HG03521 (cell line): ENCODE results near the gene TSPEAR.

ENCODE experiments used
- ATAC-seq: cut with Tn5 transposase; IDR thresholded peaks from one replicate; pipeline ENCODE4 v1.9.1; 2021; ENCODE audit warnings: mild to moderate bottlenecking, moderate library complexity; ENCODE audit not compliant: unreplicated experiment

The TSPEAR gene

DNA sequence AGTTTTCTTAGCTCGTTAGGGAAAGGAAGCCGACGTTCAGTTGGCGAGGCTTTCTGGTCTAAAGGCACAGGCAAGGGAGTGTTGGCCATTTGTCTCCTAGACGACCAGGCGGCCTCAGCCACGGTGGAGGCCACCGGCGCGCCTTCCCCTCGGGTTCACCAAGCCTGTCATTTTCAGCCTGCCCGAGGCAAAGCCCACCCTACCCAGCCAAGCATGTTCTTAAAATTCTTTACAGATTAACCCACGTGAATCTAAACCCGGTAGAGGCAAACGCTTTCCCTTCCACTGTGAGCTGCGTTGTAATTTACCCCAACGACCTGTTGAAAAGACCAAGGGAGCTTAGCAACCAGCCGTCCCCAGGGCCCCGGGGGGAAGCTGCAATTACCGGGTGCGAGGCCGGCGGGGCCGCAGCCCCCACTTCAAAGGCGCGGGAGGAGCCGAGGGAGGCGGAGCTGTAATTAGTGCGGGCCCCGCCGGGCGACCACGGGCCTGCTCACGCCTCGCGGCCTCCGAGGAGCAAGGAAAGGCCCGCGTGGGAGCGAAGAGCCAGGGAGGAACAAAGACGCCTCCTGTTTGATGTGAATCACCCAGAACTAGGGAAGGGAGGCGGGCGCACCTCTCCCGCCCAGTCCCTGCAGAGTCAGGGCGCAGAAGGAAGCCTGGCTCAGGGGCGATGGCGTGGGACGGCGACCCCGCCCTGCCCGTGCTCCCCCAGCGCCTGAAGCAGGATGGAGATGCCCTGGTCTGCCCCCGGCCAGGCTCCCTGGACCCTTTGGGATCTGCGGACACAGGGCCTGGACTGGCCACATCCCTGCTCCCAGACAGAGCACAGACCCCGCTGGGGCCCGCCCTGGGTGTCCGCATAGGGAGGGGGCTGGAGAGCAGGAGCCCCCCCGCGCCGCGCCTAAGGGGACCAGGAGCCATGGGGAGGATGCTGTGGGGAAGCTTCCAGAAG lies 12.1 kb upstream of the TSPEAR start:
- no peak for ATAC-seq

GRCh38 chr21:44722731-44723130 lies 11.4 kb upstream of the TSPEAR start:
- ATAC-seq, result no peak

GRCh38 chr21:44720170-44720569 lies 8.8 kb upstream of the TSPEAR start:
- no peak for ATAC-seq

DNA sequence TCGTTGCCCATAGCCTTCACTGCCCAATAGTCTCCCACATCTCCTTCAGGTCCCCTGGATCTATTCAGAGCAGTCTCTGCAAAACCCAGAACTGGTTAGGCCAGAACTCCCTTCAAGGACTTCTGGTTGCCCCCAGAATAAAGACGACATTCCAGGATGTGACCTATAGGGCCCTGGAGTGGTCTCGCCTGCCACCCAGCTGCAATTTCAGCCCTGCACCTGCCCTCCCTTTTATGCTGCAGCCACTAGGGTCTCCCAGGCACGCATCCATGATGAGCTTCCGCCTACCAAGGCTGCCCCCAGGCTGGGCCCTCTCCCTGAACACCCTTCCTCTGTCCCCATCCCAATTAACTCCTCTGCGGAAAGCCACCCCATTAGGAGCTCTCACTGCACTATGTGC lies 7.2 kb upstream of the TSPEAR start:
- ATAC-seq, result no peak

DNA sequence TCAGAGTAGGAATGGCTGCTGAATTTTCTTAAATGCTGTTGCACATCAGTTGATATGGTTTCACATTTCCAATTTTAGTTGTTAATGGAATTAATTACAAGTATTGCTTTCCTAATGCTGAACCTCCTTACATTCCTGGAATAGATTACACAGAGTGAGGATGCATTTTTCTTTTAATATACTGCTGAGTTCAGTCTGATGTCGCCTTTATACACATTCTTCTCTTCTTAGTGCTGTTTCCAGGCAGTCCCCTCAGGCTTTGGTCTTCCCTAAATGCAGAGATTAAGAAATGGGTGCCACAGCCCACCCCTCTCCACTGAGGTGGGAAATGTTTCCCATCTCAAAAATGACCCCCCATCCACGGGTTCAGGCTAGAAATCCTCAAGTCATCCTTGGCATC lies 6.7 kb upstream of the TSPEAR start:
- ATAC-seq, result no peak

- no peak for ATAC-seq
These were observed 5.6 kb upstream of the TSPEAR start for GRCh38 chr21:44716984-44717383.

DNA sequence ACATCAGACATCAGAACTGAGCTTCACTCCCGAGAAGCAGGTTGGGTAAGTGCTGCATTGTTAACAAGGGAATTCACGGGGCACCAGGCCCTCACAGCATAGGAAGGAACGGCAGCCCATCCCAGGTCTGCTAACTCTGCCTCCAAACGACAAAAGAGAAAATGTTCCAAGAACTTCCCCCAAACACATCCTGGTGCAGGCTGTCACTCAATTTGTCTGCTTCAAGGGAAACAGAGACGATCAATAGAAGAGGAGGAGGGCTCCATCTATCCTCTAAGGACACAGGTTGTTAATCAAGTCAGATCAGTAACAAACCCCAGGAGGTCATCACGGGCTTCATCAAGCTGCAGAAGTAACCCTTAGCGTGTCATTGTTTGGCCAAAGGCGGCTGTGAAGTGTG lies 3.5 kb upstream of the TSPEAR start:
- ATAC-seq, result no peak

DNA sequence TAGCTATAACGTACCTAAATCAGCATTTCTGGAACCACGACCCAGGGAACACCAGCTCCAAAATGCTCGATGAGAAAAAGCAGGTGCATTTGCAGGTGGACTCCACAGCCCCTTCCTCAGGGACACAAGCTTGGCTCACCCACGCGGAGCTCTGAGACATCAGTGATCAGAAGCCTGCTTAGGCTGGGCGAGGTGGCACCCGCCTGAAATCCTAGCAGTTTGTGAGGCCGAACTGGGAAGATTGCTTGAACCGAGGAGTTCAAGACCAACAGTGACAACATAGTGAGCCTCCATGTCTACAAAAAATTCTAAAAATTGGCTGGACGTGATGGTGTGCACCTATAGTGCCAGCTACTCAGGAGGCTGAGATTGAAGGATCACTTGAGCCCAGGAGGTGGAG lies 2.5 kb upstream of the TSPEAR start:
- ATAC-seq, result no peak

DNA sequence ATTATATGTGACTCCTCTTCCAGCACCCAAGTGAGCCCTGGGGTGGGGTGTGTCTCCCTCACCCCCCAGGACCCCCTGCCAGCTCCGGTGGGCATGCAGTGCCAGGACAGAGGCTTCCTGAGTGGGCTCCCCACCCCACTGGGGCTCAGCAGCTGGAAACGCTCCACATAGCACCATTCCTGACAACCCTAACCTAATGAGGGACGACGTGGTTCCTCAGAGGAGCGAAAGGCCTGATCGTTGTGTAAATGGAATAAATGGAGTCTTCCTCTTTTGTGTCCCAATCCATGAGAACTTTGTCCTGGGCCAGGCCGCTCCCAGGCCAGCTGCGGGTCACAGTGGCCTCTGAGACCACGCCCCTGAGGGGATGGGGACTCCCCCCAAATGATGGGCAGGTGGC lies 1.8 kb upstream of the TSPEAR start:
- no peak for ATAC-seq

- ATAC-seq, result no peak
These were observed 1.0 kb upstream of the TSPEAR start for GRCh38 chr21:44712203-44713028.

DNA sequence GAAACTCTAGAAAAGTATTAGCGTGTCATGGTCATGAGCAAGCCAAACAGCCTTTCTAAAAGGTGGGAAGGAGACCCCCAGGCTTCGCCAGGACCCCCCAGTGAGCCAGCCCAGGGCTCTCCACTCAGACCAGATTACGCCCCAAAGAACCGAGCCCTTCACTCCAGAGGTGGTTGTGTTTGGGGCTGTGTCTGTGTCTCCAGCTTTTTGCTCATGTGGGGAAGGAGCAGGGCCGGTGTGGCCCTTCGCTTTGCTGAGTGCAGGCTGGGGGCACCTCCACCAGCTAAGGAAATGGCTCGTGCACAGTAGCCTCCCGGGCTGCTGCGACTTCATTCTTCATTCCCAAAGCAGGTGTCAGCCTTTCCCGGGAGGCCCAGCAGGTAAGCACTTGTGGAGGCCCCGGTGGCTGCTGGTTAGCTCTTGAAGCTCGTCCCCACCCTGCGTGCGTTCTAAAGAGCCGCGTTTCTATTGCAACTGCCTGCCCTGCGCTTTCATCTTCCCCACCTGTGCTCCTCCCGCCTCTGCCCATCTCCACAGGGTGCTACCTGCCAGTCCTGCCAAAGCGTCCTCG lies 531 bp downstream of the TSPEAR start:
- no peak for ATAC-seq

DNA sequence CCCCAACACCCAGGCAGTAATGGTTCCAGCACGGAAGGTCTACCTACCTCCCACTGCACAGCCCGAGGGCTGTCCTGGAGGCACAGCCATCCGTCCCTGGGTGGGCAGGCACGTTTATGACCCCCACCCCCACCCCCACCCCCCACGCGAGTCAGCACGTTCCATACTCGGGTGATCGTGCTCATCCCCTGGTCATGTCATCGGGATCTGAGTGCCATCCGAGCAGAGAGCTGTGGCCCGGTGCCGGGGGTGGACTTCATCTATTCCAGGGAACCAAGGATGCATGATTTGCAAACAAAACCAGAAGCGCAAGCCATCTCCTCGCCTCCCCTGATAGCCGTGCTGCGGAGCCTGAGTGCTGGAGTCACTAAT lies 1.1 kb downstream of the TSPEAR start:
- no peak for ATAC-seq

GRCh38 chr21:44709426-44710293 lies 1.7 kb downstream of the TSPEAR start:
- ATAC-seq, result no peak

DNA sequence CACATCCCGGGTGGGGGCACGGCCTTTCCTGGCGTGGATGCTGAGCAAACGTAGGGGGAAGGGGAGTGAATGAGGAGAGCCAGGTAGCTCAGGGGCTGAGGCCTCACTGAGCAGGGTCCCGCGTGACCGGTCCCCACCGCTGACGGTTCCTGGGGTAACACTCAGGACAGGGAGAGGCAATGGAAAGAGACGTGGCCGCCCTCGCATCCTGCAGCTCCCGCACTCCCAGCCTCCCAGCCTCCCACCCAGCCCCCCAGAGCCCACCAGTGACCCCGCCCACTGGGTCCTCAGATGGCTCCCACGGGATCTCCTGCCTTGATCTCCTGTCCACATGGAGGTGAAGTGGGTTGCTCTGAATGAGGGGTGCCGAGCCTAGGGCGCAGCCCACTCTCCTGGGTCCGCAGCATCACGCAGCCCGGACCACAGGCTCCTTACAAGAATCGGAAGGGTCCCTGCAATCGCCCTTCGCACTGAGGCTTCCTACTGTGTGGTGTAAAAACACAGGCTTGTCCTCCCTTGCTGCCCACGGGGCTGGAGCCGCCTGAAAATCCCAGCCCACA lies 2.4 kb downstream of the TSPEAR start:
- no peak for ATAC-seq

DNA sequence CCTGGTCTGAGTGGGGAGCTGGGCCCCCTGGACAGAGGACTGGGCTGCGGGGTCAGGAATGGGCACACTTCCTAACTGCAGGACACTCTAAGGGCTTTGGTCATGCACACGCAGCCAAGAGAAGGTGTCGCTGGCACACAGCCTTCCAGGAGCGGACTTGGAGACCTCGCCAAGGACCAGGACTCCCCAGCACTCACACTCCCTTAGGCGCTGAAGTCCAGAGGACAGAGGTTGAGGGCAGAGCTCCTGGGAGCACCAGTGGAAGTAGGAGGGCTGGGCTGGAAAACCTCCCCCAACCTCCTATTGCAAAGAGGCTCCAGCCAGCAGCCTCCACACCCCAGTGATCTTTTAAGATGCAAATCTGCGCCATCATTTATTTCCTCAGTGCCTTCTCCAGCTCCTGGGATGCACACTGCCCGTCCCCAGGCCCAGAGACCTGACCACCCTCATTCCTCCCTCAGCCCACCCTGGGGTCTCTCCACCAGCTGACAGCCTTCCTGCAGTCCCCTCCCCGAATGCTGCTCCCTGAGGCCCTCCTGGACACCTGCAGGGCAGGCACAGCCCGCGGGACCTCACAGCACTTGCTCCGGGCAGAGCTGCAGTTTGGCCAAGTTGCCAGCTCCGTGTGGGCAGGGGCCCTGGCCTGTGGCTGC lies 3.0 kb downstream of the TSPEAR start:
- no peak for ATAC-seq

GRCh38 chr21:44706706-44707581 lies 4.4 kb downstream of the TSPEAR start:
- no peak for ATAC-seq

GRCh38 chr21:44706026-44706705 lies 5.2 kb downstream of the TSPEAR start:
- ATAC-seq, result no peak

- ATAC-seq, result no peak
These were observed 6.8 kb downstream of the TSPEAR start for GRCh38 chr21:44704636-44705001.
